HEK293 (cell line): Measurements from ENCODE around the gene TACC2.

Source experiments
- CTCF ChIA-PET: fragments of 350-600 bp; formaldehyde crosslinking; extraction: SDS; loops from one replicate; lab custom pipeline; 2021; ENCODE audit warnings: antibody characterized with exemption; lab: Yijun Ruan, JAX
- POLR2A ChIA-PET: fragments of 300-600 bp; formaldehyde crosslinking; extraction: SDS; loops from one replicate; lab custom pipeline; 2020; ENCODE audit warnings: antibody characterized with exemption, inconsistent platforms; lab: Yijun Ruan, JAX
- H3K27ac ChIP-seq: fragments of 200-500 bp; sonication (Bioruptor generic); 2 replicates; pipeline ENCODE4 v1.5.1; 2014; ENCODE audit warnings: low read depth, low read length, control low read depth, inconsistent platforms; ENCODE audit errors: extremely low read depth
- H3K36me3 ChIP-seq, 2 experiments: fragments of 200-500 bp in 1 of 2; sonication (Bioruptor generic) in 1 of 2; 1 replicate in 1 of 2; 2 replicates in 1 of 2; pipeline ENCODE4 v1.5.1; 2014 to 2017; ENCODE audit warnings: inconsistent platforms in 2 of 2, low read length in 2 of 2; ENCODE audit not compliant: control insufficient read depth in 2 of 2, insufficient read depth in 1 of 2
- H3K4me1 ChIP-seq: fragments of 200-500 bp; sonication (Bioruptor generic); 2 replicates; pipeline ENCODE4 v1.5.1; 2014; ENCODE audit warnings: mild to moderate bottlenecking, low read length, inconsistent platforms; ENCODE audit not compliant: control insufficient read depth, insufficient read depth
- H3K4me3 ChIP-seq: 2 replicates; pipeline ENCODE4 v1.5.1; 2011; ENCODE audit warnings: low read depth, mild to moderate bottlenecking, control low read depth, low read length, moderate library complexity
- H3K9me3 ChIP-seq: fragments of 200-500 bp; sonication (Bioruptor generic); 2 replicates; pipeline ENCODE4 v1.5.1; 2014; ENCODE audit warnings: low read depth, low read length, inconsistent platforms; ENCODE audit not compliant: control insufficient read depth, insufficient read depth
- OSR2 ChIP-seq: fragments of 450-650 bp; formaldehyde crosslinking; IDR thresholded peaks from 2 replicates; pipeline ENCODE4 v1.5.1; 2016; ENCODE audit warnings: missing biosample characterization, missing genetic modification characterization
- SCRT1 ChIP-seq: fragments of 450-650 bp; formaldehyde crosslinking; IDR thresholded peaks from 2 replicates; pipeline ENCODE4 v1.5.1; 2016; ENCODE audit warnings: missing biosample characterization, missing genetic modification characterization, borderline replicate concordance
- SCRT2 ChIP-seq: fragments of 450-650 bp; formaldehyde crosslinking; IDR thresholded peaks from 2 replicates; pipeline ENCODE4 v1.5.1; 2016; ENCODE audit warnings: missing biosample characterization, missing genetic modification characterization
- ZNF157 ChIP-seq: fragments of 450-650 bp; formaldehyde crosslinking; IDR thresholded peaks from 2 replicates; pipeline ENCODE4 v1.5.1; 2016; ENCODE audit warnings: missing biosample characterization, missing genetic modification characterization
- ZNF175 ChIP-seq: fragments of 450-650 bp; formaldehyde crosslinking; IDR thresholded peaks from 2 replicates; pipeline ENCODE4 v1.5.1; 2016; ENCODE audit warnings: missing biosample characterization, missing genetic modification characterization
- ZNF184 ChIP-seq: fragments of 450-650 bp; IDR thresholded peaks from 2 replicates; pipeline ENCODE4 v1.5.1; 2018; ENCODE audit warnings: missing biosample characterization, mild to moderate bottlenecking, missing genetic modification characterization
- ZNF248 ChIP-seq: fragments of 450-650 bp; formaldehyde crosslinking; IDR thresholded peaks from 2 replicates; pipeline ENCODE4 v1.5.1; 2017; ENCODE audit warnings: missing biosample characterization, missing genetic modification characterization
- ZNF292 ChIP-seq: fragments of 450-650 bp; formaldehyde crosslinking; IDR thresholded peaks from 2 replicates; pipeline ENCODE4 v1.5.1; 2016; ENCODE audit warnings: low read depth, missing biosample characterization, missing genetic modification characterization, borderline replicate concordance
- ZNF341 ChIP-seq: fragments of 450-650 bp; formaldehyde crosslinking; IDR thresholded peaks from 2 replicates; pipeline ENCODE4; 2016; ENCODE audit warnings: low read depth, missing biosample characterization, missing genetic modification characterization
- ZNF433 ChIP-seq: fragments of 450-650 bp; formaldehyde crosslinking; IDR thresholded peaks from 2 replicates; pipeline ENCODE4 v1.5.1; 2016; ENCODE audit warnings: missing biosample characterization, missing genetic modification characterization, low read depth
- ZNF514 ChIP-seq: fragments of 450-650 bp; formaldehyde crosslinking; IDR thresholded peaks from 2 replicates; pipeline ENCODE4 v1.5.1; 2016; ENCODE audit warnings: missing biosample characterization, missing genetic modification characterization
- ZNF521 ChIP-seq: fragments of 450-650 bp; formaldehyde crosslinking; IDR thresholded peaks from 2 replicates; pipeline ENCODE4 v1.5.1; 2017; ENCODE audit warnings: missing biosample characterization, mild to moderate bottlenecking, missing genetic modification characterization
- ZNF530 ChIP-seq: fragments of 450-650 bp; formaldehyde crosslinking; IDR thresholded peaks from 2 replicates; pipeline ENCODE4 v1.5.1; 2016; ENCODE audit warnings: low read depth, missing biosample characterization, missing genetic modification characterization
- ZNF555 ChIP-seq: fragments of 450-650 bp; formaldehyde crosslinking; conservative IDR thresholded peaks from 2 replicates; pipeline ENCODE4 v1.5.1; 2017; ENCODE audit warnings: missing biosample characterization, mild to moderate bottlenecking, missing genetic modification characterization, inconsistent platforms
- ZNF585B ChIP-seq: fragments of 450-650 bp; formaldehyde crosslinking; IDR thresholded peaks from 2 replicates; pipeline ENCODE4 v1.5.1; 2016; ENCODE audit warnings: missing biosample characterization, missing genetic modification characterization
- ZNF600 ChIP-seq: fragments of 450-650 bp; formaldehyde crosslinking; IDR thresholded peaks from 2 replicates; pipeline ENCODE4 v1.5.1; 2016; ENCODE audit warnings: missing biosample characterization, missing genetic modification characterization
- ZNF843 ChIP-seq: fragments of 450-650 bp; formaldehyde crosslinking; IDR thresholded peaks from 2 replicates; pipeline ENCODE4 v1.5.1; 2016; ENCODE audit warnings: missing biosample characterization, missing genetic modification characterization
- TF ChIP-seq, protein P1 (sequence below): fragments of 450-650 bp; formaldehyde crosslinking; IDR thresholded peaks from 2 replicates; pipeline ENCODE4 v1.5.1; 2016; ENCODE audit warnings: missing biosample characterization, missing genetic modification characterization
- TF ChIP-seq, protein P2 (sequence below): fragments of 450-650 bp; formaldehyde crosslinking; IDR thresholded peaks from 2 replicates; pipeline ENCODE4 v1.5.1; 2016; ENCODE audit warnings: missing biosample characterization, missing genetic modification characterization
- TF ChIP-seq, protein P3 (sequence below): fragments of 450-650 bp; formaldehyde crosslinking; IDR thresholded peaks from 2 replicates; pipeline ENCODE4 v1.5.1; 2016; ENCODE audit warnings: missing biosample characterization, missing genetic modification characterization, borderline replicate concordance
- TF ChIP-seq, protein P4 (sequence below): fragments of 450-650 bp; formaldehyde crosslinking; IDR thresholded peaks from 2 replicates; pipeline ENCODE4 v1.5.1; 2016; ENCODE audit warnings: missing biosample characterization, missing genetic modification characterization

The TACC2 gene

DNA sequence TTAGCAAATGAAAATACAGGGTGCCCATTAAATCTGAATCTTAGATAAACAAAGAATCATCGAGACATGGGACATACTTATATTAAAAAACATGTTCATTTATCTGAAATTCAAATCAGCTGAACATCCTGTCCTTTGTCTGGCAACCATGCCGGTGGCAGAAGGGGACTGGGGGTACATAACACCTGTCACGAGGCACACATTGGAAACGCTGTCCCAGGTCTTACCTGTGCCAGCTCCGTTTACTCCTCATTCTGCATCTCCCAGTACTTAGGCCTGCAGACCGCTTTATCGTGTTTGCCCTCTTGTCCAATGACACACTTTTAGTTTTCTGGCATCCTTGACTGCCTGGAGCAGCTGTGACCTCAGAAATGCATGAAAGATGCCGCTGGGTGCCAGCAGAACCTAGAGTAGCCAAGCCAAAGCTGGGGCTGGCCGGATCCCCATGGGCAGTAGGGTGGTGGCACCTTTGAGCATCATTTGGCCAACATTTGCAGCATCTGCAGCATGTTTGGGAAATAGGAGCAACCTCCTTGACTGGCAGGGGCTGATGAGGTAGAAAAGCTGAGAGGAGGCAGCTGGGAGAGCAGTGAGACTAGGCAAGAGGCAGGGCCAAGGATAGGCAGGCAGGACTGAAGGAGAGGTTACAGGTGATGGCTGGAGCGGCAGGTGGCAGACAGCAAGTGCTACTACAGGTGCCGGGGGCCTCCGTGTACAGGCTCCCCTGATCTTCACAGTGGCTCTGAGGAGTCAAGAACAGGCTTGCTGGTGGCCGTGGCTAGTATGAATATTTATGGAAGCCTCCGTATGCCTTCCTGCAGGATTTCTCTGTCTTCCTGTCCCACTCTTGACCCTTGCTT, 219.8 kb downstream of the TACC2 start:
- peaks cover 0 to 13% of the 10 kb centered on the region in 2 experiments; a peak in 1 of 3 replicates for H3K36me3 ChIP-seq
- TF ChIP-seq SCRT1 (tag by site-specific recombination) (peak; percentile 93), SCRT2 (tag by site-specific recombination) (peak; percentile 84), ZNF157 (tag by site-specific recombination) (no peak)
- H3K4me1 ChIP-seq, result no peaks in the 10 kb centered on the region
- ChIA-PET POLR2A (no interaction called here), CTCF (no interaction called here)
- H3K27ac ChIP-seq, result no peak overlapping the region
- H3K4me3 ChIP-seq, result no peak overlapping the region
- H3K9me3 ChIP-seq, result no peaks in the 10 kb centered on the region

DNA sequence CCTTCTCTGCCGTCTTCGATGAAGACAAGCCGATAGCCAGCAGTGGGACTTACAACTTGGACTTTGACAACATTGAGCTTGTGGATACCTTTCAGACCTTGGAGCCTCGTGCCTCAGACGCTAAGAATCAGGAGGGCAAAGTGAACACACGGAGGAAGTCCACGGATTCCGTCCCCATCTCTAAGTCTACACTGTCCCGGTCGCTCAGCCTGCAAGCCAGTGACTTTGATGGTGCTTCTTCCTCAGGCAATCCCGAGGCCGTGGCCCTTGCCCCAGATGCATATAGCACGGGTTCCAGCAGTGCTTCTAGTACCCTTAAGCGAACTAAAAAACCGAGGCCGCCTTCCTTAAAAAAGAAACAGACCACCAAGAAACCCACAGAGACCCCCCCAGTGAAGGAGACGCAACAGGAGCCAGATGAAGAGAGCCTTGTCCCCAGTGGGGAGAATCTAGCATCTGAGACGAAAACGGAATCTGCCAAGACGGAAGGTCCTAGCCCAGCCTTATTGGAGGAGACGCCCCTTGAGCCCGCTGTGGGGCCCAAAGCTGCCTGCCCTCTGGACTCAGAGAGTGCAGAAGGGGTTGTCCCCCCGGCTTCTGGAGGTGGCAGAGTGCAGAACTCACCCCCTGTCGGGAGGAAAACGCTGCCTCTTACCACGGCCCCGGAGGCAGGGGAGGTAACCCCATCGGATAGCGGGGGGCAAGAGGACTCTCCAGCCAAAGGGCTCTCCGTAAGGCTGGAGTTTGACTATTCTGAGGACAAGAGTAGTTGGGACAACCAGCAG, 221.7 kb downstream of the TACC2 start:
- CTCF ChIA-PET, result interaction anchor here (0.6 kb wide), 1 partner anchor 49 kb away, joined by 4 read pairs; no protein-coding TSS in a partner anchor
- no peaks in the 10 kb centered on the region for H3K9me3 ChIP-seq
- POLR2A ChIA-PET, result no interaction called here
- no peak overlapping the region for H3K27ac ChIP-seq
- no peaks in the 10 kb centered on the region for H3K4me1 ChIP-seq
- no peak overlapping the region for H3K4me3 ChIP-seq
- H3K36me3 ChIP-seq, result peaks cover 0 to 13% of the 10 kb centered on the region in 2 experiments; a peak in 1 of 3 replicates
- TF ChIP-seq, protein P1, sequence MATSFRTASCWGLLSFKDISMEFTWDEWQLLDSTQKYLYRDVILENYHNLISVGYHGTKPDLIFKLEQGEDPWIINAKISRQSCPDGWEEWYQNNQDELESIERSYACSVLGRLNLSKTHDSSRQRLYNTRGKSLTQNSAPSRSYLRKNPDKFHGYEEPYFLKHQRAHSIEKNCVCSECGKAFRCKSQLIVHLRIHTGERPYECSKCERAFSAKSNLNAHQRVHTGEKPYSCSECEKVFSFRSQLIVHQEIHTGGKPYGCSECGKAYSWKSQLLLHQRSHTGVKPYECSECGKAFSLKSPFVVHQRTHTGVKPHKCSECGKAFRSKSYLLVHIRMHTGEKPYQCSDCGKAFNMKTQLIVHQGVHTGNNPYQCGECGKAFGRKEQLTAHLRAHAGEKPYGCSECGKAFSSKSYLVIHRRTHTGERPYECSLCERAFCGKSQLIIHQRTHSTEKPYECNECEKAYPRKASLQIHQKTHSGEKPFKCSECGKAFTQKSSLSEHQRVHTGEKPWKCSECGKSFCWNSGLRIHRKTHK (tag by site-specific recombination), result no peak
- TF ChIP-seq ZNF521 (tag by site-specific recombination), result no peak
- no peak for TF ChIP-seq ZNF514 (tag by site-specific recombination)
- TF ChIP-seq ZNF184 (tag by site-specific recombination), result no peak
- TF ChIP-seq ZNF292, result no peak
- TF ChIP-seq, protein P2, sequence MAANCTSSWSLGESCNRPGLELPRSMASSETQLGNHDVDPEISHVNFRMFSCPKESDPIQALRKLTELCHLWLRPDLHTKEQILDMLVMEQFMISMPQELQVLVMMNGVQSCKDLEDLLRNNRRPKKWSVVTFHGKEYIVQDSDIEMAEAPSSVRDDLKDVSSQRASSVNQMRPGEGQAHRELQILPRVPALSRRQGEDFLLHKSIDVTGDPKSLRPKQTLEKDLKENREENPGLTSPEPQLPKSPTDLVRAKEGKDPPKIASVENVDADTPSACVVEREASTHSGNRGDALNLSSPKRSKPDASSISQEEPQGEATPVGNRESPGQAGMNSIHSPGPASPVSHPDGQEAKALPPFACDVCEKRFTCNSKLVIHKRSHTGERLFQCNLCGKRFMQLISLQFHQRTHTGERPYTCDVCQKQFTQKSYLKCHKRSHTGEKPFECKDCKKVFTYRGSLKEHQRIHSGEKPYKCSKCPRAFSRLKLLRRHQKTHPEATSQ (tag by site-specific recombination), result no peak
- TF ChIP-seq ZNF843 (tag by site-specific recombination), result no peak
- TF ChIP-seq, protein P3, sequence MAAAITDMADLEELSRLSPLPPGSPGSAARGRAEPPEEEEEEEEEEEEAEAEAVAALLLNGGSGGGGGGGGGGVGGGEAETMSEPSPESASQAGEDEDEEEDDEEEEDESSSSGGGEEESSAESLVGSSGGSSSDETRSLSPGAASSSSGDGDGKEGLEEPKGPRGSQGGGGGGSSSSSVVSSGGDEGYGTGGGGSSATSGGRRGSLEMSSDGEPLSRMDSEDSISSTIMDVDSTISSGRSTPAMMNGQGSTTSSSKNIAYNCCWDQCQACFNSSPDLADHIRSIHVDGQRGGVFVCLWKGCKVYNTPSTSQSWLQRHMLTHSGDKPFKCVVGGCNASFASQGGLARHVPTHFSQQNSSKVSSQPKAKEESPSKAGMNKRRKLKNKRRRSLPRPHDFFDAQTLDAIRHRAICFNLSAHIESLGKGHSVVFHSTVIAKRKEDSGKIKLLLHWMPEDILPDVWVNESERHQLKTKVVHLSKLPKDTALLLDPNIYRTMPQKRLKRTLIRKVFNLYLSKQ (tag by site-specific recombination), result no peak
- TF ChIP-seq ZNF555 (tag by site-specific recombination), result no peak
- TF ChIP-seq OSR2 (tag by site-specific recombination), result no peak
- TF ChIP-seq, protein P4, sequence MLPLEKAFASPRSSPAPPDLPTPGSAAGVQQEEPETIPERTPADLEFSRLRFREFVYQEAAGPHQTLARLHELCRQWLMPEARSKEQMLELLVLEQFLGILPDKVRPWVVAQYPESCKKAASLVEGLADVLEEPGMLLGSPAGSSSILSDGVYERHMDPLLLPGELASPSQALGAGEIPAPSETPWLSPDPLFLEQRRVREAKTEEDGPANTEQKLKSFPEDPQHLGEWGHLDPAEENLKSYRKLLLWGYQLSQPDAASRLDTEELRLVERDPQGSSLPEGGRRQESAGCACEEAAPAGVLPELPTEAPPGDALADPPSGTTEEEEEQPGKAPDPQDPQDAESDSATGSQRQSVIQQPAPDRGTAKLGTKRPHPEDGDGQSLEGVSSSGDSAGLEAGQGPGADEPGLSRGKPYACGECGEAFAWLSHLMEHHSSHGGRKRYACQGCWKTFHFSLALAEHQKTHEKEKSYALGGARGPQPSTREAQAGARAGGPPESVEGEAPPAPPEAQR (tag by site-specific recombination), result no peak
- TF ChIP-seq ZNF248 (tag by site-specific recombination), result no peak
- no peak for TF ChIP-seq ZNF600 (tag by site-specific recombination)
- no peak for TF ChIP-seq ZNF585B (tag by site-specific recombination)
- no peak for TF ChIP-seq ZNF175 (tag by site-specific recombination)
- TF ChIP-seq ZNF433 (tag by site-specific recombination), result no peak
- no peak for TF ChIP-seq ZNF530
- no peak for TF ChIP-seq ZNF341 (tag by site-specific recombination)
